Kidney tubule cell (primary cell): ENCODE results near the gene IFIH1.

Source experiments
- DNase-seq: peaks from one replicate; pipeline ENCODE4 v3.0.0-alpha.2; 2018; ENCODE audit warnings: low spot score

IFIH1 gene

GRCh38 chr2:162257425-162257824 is 61.1 kb downstream of the IFIH1 start:
- no peak for DNase-seq

DNA sequence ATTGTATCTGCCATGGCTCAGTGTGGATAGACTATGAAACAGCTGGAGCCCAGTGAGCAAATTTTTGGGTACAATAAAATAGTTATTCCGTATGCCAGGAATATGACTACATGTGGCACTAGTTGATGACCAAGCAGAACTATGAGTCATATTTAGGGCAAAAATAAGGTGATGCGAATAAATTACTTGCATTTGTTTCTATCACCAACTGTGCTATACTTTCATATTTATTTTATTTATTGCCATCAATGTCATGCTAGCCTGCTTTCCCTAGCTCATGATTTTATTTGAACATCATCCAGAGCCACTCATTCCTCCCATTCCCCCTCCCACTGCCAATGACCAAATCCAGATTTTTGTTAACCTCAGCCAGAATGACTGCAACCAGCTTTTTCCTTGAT is 61.9 kb downstream of the IFIH1 start:
- peak; percentile 23 for DNase-seq

DNA sequence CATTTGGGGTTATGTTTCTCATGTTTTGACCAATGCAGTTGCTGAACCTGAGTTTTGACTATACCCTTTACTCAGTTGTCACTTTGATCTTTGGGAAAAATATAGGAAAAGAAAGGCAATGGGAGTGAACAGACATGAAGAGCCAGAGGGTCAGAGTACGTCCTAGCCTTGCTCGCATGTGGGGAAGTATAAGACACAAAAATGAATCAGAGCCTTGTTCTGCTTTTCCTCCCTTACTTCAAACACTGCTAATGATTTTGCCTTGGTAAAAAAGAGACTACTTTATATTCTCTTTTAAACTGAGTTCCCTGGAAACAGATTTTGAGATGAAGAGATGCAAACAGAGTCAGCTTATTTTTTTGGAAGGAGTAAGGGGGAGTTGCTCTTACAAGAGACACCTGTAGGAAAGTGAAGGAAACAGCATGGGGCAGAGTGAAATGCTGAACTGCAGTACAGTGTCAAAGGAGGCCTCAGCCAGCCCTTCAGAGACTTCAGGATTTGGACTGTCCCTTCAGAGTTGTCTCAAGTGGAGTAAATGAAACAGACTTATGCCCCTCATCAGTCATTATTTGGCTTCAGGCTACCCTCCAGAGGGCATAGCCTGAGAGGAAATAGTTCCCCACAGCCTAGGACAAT is 64.1 kb downstream of the IFIH1 start:
- DNase-seq: no peak

DNA sequence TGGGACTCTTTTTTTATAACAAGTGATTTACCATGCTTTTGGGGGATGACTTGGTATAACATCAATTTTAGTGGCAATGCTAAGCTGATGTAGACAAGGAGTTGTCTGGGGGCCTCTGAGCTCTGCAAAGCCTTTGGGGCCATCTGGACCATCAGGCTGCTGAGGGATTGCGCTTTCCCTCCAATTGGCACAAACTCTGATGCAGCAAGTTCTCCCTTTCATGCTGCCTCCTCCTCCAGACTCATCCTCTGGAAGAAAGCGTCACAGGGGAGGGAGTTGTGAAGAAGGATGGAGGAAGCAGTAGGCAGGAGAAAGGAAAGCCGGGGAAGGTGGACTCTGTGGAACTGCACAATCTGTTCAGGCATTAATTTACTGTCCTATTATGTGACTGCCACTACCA is 65.0 kb downstream of the IFIH1 start:
- DNase-seq: no peak

DNA sequence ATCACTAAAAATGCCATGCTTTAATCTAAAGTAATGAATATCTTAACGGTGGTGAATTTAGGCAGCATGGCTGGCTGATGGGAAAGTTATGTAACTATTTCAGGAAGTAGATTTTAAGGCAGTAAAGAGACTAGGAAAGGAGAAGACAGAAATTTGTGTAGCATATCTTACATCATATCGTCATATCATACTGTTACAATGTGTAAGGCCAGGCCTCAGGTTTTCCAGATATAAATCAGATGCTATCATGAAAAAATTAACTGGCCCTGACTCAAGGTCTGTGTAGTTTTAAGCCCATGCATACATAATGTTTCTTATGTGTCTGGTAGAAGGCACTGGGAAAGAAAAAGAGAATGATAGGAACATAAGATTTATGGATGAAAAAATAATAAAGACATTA is 66.3 kb downstream of the IFIH1 start:
- no peak for DNase-seq

- DNase-seq: peak; percentile 70
Measured at GRCh38 chr2:162245781-162246180, 72.7 kb downstream of the IFIH1 start.

GRCh38 chr2:162245061-162245460 is 73.4 kb downstream of the IFIH1 start:
- DNase-seq: no peak

GRCh38 chr2:162244541-162245031 is 73.9 kb downstream of the IFIH1 start:
- DNase-seq: peak; percentile 97

GRCh38 chr2:162243715-162244114 is 74.8 kb downstream of the IFIH1 start:
- DNase-seq: no peak

DNA sequence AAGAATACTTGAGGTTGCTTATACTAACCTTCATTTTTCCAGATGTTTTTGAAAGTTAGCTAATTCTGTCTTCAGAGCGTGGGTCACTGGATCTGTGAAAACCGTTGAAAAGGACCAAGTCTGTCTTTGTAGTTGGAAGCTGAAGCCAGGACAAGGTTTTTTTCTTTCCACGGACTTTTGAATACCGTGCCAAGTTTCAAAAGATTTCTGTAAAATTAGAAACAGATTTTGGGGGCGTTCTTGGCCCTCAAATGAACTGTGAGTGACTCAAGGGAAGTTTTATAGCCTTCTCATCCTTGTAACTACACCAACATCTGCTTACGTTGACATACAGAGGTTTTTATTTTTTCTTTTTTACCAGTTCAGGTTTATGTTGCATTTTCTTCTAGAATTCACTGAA is 75.2 kb downstream of the IFIH1 start, which contains the start of gene FAP:
Gene FAP, minus strand, starts transcription at position 152 of the 400 bp plus-strand sequence. Its CDS starts 118 bp downstream, at position 34.
- no peak for DNase-seq

- DNase-seq: no peak
Measured at GRCh38 chr2:162242586-162243280, 75.8 kb downstream of the IFIH1 start.

- no peak for DNase-seq
Measured at GRCh38 chr2:162241571-162241970, 76.9 kb downstream of the IFIH1 start.

DNA sequence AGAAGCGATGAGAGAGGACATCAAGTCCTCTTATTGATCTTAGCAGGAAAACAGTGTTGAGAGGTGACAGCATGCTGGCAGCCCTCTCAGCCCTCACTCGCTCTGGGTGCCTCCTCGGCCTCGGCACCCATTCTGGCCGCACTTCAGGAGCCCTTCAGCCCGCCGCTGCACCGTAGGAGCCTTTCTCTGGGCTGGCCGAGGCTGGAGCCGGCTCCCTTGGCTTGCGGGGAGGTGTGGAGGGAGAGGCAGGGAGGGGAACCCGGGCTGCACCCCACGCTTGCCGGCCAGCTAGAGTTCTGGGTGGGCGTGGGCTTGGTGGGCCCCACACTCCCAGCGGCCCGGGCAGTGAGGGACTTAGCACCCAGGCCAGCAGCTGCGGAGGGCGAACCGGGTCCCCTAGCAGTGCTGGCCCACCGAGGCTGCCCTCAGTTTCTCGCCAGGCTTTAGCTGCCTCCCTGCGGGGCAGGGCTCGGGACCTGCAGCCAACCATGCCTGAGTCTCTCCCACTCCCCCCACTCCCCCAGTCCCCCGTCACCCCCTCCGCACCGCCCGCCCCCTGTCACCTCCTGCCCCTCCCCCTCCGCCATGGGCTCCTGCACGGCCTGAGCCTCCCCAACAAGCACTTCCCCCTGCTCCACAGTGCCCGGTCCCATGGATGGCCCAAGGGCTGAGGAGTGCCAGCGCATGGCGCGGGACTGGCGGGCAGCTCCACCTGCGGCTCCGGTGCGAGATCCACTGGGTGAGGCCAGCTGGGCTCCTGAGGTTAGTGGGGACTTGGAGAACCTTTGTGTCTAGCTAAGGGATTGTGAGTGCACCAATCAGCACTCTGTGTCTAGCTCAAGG is 83.6 kb downstream of the IFIH1 start:
- DNase-seq: no peak

- peak; percentile 42 for DNase-seq
Measured at GRCh38 chr2:162233197-162233596, 85.3 kb downstream of the IFIH1 start.

- DNase-seq: no peak
Measured at GRCh38 chr2:162232671-162233070, 85.8 kb downstream of the IFIH1 start.

- no peak for DNase-seq
Measured at GRCh38 chr2:162232027-162232426, 86.5 kb downstream of the IFIH1 start.

- DNase-seq: no peak
Measured at GRCh38 chr2:162230761-162231160, 87.7 kb downstream of the IFIH1 start.

DNA sequence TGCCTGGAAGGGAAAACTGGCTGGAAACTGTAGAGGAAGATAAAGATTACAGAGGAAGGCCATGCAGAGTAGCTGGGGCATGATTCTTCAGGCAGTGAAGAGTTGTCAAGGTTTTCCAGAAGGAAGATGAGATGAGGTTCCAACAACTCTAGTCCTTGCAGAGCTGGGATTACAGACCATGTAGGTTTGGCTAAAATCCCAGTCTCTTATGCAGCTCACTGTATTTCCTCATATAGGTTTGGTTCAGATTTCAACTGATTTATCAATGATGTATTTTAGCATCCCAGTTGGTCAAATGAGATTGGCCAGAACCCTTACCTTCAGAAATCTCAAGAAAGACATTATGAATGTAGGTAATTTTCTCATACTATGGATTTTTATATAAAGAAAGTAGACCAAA is 91.6 kb downstream of the IFIH1 start:
- DNase-seq: no peak

DNA sequence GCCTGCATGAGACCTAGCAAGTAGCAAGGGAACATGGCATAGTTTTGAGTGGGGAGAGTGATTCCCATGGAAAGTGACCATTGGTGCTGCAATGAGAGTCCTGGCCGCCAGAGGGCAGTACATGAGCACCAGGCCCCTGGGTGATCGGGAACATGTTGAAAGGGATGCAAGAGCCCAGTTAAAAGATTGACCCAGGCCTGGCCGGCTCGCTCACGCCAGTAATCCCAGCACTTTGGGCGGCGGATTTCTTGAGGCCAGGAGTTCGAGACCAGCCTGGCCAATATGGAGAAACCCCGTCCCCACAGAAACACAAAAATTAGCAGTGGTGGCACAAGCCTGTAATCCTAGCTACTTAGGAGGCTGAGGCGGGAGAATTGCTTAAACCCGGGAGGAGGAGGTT is 97.4 kb downstream of the IFIH1 start:
- peak; percentile 66 for DNase-seq

DNA sequence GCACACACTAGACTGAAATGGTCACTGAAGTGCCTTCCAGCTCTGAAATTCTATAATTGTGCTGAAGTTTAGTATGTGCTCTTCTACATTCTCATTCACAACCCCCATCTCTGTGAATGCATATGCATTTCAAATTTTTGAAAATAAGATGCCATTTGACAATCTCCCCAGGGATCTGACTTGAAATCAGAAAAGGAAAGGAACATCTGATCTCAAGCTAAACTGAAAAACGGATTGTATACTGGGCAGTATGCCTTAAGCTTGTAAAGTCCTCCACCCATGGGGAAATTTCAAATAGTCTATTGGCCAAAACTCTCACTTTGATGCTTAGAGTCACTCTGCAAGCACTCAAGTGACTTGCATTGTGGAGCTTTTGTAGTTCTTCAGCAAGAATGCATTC is 98.1 kb downstream of the IFIH1 start:
- no peak for DNase-seq

DNA sequence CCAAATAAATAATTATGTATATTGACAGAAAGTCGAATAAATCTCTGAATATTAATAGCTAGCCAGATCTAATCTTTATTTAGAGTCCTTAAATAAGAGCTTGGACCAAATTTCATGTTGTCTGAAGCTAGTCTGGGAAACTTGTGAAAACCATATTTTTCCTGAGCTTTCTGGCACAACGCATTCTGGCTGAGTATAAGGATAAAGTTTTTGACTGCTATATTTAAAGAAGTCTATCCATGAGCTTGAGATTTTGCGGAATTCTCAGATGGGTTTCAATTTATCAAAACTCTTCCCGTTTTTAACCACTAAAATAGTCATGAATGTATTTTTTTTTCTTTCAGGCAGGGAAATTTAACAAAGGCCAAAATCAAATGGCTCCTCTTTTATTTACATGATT is 99.1 kb downstream of the IFIH1 start:
- no peak for DNase-seq

GRCh38 chr2:162217598-162217997 is 100.9 kb downstream of the IFIH1 start:
- DNase-seq: no peak
